RWPE2 (cell line): Measurements from ENCODE around the gene FBLN5.

Experiments
- ATAC-seq: fragments of 200-7000 bp; cut with Tn5 transposase; 3 replicates; pipeline ENCODE4 v1.9.1; 2021; ENCODE audit warnings: low read depth
- DNase-seq: peaks from one replicate; pipeline ENCODE4 v3.0.0-alpha.2; 2020; ENCODE audit warnings: low spot score
- H3K27ac ChIP-seq: fragments of 450-650 bp; 2 replicates; pipeline ENCODE4 v1.5.1; 2017; ENCODE audit warnings: mild to moderate bottlenecking; ENCODE audit not compliant: poor library complexity, severe bottlenecking
- H3K27me3 ChIP-seq: fragments of 250-450 bp; sonication (Bioruptor Pico); 2 replicates; pipeline ENCODE4 v1.5.1; 2021; ENCODE audit warnings: mild to moderate bottlenecking, moderate library complexity; ENCODE audit not compliant: insufficient read depth, poor library complexity, severe bottlenecking
- H3K36me3 ChIP-seq: fragments of 250-450 bp; sonication (Bioruptor Pico); 2 replicates; pipeline ENCODE4 v1.5.1; 2020; ENCODE audit warnings: low read depth, mild to moderate bottlenecking, moderate library complexity
- H3K4me1 ChIP-seq: fragments of 250-450 bp; sonication (Bioruptor Pico); 2 replicates; pipeline ENCODE4 v1.5.1; 2021; ENCODE audit warnings: mild to moderate bottlenecking, moderate library complexity; ENCODE audit not compliant: insufficient read depth, poor library complexity, severe bottlenecking
- H3K4me3 ChIP-seq: fragments of 250-450 bp; sonication (Bioruptor Pico); 2 replicates; pipeline ENCODE4 v1.5.1; 2021; ENCODE audit warnings: mild to moderate bottlenecking, moderate library complexity; ENCODE audit not compliant: severe bottlenecking
- H3K9me3 ChIP-seq: fragments of 250-450 bp; sonication (Bioruptor Pico); 2 replicates; pipeline ENCODE4 v1.5.1; 2021; ENCODE audit warnings: mild to moderate bottlenecking, moderate library complexity; ENCODE audit not compliant: severe bottlenecking
- TF ChIP-seq, protein P1 (sequence below): fragments of 450-650 bp; IDR thresholded peaks from one replicate; pipeline ENCODE4 v1.5.1; 2017; ENCODE audit warnings: mild to moderate bottlenecking, moderate library complexity; ENCODE audit not compliant: poor library complexity, severe bottlenecking

Gene FBLN5, protein sequence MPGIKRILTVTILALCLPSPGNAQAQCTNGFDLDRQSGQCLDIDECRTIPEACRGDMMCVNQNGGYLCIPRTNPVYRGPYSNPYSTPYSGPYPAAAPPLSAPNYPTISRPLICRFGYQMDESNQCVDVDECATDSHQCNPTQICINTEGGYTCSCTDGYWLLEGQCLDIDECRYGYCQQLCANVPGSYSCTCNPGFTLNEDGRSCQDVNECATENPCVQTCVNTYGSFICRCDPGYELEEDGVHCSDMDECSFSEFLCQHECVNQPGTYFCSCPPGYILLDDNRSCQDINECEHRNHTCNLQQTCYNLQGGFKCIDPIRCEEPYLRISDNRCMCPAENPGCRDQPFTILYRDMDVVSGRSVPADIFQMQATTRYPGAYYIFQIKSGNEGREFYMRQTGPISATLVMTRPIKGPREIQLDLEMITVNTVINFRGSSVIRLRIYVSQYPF

DNA sequence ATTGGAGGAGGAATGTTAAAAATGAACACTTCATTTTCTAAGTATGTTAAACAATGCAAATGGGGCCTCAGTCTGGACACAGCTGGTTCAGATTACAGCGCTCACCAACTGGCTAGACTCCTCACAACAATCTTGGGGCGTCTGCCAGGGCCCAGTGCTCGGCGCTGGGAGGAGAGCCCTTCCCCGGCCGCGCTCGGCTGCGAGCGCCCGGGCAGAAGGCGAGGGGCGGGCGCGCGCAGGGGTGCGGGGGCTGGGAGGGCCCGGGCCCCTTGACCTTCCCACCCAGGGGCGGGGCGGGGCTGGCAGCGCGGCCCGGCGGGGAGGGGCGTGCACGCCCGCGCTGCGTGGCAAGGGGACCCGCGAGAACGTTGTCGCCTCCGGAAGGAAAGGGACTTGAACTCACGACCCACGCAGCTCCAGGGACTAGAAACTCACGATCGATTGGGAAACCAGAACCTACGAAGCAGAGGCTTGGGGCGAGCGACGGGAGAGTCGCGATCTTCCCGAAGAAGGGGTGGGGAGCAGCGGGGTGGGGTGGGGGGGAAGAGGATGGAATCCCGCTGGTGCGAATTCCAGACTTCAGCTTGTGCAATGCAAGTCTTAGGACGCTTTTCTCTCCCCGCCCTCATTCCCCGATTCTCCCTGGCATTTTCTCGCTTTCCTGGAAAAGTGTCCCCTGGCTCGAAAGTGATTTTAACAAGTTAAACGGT lies at the start of gene FBLN5:
FBLN5 (minus strand) TSS at position 220 of the 710 bp plus-strand sequence. CDS start 465 bp downstream, outside the sequence.
- Histone ChIP-seq H3K9me3 (no peaks in the 10 kb centered on the region), H3K27me3 (peaks cover 10% of the 10 kb centered on the region), H3K4me1 (no peaks in the 10 kb centered on the region), H3K27ac (no peak within 1 kb of the TSS), H3K4me3 (peak within 1 kb of the TSS; percentile 37), H3K36me3 (no peaks in the 10 kb centered on the region)
- DNase-seq (no peak), ATAC-seq (peak; percentile 81)
- TF ChIP-seq, protein P1, sequence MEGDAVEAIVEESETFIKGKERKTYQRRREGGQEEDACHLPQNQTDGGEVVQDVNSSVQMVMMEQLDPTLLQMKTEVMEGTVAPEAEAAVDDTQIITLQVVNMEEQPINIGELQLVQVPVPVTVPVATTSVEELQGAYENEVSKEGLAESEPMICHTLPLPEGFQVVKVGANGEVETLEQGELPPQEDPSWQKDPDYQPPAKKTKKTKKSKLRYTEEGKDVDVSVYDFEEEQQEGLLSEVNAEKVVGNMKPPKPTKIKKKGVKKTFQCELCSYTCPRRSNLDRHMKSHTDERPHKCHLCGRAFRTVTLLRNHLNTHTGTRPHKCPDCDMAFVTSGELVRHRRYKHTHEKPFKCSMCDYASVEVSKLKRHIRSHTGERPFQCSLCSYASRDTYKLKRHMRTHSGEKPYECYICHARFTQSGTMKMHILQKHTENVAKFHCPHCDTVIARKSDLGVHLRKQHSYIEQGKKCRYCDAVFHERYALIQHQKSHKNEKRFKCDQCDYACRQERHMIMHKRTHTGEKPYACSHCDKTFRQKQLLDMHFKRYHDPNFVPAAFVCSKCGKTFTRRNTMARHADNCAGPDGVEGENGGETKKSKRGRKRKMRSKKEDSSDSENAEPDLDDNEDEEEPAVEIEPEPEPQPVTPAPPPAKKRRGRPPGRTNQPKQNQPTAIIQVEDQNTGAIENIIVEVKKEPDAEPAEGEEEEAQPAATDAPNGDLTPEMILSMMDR: no peak

DNA sequence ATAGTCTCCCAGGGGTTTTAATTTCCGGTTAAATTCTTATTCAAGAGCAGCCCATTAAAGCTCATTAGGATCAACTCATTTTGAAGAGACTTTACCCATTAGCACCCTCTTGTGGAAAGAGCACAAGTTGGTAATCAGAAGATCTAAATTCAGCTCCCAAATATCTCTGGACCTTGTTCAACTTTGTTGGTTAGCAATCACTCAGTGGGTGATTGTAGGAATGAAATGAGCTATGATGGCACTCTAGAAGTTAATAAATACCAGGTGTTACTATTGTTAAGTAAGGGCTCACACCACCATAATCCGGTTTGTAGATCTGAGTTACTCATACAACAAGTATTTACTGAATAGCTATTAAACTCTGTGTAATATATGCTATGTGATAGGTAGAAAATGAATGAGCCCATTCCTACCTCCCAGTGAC lies 49.5 kb upstream of the FBLN5 start:
- DNase-seq: no peak

DNA sequence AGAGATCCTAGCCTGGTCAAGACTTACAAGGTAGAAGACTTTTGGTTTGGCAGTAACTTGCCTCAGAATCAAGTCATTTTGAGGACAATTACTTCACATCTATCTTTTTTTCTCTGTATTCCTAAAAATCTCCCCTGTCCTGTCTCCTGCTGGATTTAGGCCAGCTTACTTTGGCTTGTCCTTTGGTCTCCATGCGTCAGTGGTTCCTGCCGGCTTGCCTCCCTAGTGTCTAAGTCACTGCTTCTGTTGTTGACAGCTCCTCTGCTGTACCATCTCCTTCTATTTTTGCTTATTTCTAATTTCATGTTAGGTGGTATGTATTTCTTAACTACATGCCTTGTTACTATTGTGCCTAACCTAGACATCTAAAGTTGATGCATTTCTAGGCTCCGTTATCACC lies 39.7 kb upstream of the FBLN5 start:
- H3K4me1 ChIP-seq: peaks cover 7% of the 10 kb centered on the region
- peaks cover 75% of the 10 kb centered on the region for H3K36me3 ChIP-seq
- no peak for ATAC-seq
- no peak overlapping the region for H3K4me3 ChIP-seq
- TF ChIP-seq, protein P1: no peak
- H3K27me3 ChIP-seq: no peaks in the 10 kb centered on the region
- no peaks in the 10 kb centered on the region for H3K9me3 ChIP-seq
- no peak overlapping the region for H3K27ac ChIP-seq
- no peak for DNase-seq

More for the DNA sequence above, 49.5 kb upstream of the FBLN5 start:
- Histone ChIP-seq H3K9me3 (no peaks in the 10 kb centered on the region), H3K27me3 (no peaks in the 10 kb centered on the region), H3K4me3 (no peak overlapping the region), H3K4me1 (peaks cover 10% of the 10 kb centered on the region), H3K27ac (peak overlapping the region; percentile 61), H3K36me3 (peaks cover 87% of the 10 kb centered on the region)
- peak; percentile 95 for ATAC-seq
- TF ChIP-seq, protein P1: peak; percentile 93

DNA sequence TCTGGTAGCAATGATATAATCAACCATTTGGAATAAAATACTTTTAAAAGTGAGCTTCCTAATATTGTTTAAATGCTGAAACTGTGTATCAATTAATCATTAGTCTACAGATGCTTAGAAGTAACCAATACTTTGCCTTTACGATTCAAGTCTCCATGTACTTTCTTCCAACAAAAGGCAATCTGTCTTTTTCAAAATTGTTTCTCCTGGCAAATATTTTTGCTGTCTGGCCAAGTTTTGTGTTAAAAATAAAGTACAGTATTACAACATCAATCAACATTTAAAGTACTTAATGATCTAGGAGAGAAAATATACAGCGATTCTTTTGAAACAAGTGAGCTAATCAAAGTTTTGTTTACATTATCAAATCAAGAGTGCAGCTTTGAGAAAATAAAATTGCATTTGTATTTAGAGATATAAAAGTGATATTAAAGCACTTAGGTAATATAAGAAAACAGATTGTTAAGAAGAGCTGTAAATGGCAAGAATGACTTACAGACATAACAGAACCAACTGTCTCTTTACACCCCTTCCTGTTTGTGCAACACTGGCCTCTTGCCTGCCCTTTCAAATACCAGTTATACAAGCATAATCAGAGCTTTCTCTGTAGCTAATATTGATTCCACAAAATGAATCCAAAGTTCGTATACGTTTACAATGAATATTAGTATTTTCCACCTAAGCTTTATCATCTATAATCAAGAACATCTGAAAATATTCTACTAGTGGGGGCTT lies 38.2 kb upstream of the FBLN5 start:
- Histone ChIP-seq H3K9me3 (no peaks in the 10 kb centered on the region), H3K4me1 (peaks cover 8% of the 10 kb centered on the region), H3K27me3 (no peaks in the 10 kb centered on the region), H3K27ac (peak overlapping the region; percentile 70), H3K36me3 (peaks cover 65% of the 10 kb centered on the region), H3K4me3 (no peak overlapping the region)
- DNase-seq (no peak), ATAC-seq (no peak)
- TF ChIP-seq, protein P1: no peak
